NAMALWA (cell line): ENCODE data around the gene CACNA1I.
"Not testable (repeated sequence)": the region's sequence is repeated elsewhere in the genome, so short reads cannot be mapped to it uniquely, and the experiment has no call there.

Experiments
- DNase-seq: peaks from one replicate; pipeline ENCODE4 v3.0.0-alpha.2; 2015; ENCODE audit warnings: low spot score

The CACNA1I gene

DNA sequence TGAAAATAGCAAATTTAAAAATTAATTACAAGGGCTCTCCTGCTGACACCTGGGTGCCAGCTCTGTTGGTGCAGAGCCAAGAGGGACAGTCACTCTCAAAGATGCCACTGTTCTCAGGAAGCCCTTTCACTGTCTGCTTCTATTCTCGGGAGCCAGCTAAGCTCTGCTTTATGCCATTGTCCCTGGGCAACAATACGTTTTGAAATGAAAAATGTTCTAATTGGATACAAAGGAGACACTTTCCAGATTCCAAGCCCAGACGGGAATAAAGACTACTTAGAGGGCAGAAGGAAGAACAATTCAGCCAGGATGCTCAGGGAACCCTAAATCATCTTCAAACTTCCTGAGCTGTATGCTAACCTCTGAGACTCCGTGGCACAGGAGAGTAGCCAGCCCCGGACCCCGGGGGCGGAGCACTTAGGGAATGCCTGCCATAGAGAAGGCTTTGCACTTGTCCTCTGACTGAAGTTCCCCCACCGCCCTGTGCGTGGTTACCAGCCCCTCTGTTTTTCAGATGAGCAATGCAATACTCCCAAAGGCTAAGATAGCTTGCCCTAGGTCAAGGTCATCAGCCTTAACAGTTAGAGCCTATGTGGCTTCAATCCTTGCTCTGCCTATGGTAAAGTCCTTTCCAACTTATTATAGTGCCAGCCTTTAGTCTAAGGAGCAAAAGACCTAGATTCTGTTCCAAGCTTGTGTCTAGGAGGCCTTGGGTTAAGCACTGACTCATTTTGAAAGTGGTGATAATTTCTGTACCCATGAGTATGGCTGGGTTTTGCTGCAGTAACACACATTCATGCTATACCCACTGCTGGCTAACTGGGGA, 150.9 kb downstream of the CACNA1I start:
- DNase-seq, result no peak

DNA sequence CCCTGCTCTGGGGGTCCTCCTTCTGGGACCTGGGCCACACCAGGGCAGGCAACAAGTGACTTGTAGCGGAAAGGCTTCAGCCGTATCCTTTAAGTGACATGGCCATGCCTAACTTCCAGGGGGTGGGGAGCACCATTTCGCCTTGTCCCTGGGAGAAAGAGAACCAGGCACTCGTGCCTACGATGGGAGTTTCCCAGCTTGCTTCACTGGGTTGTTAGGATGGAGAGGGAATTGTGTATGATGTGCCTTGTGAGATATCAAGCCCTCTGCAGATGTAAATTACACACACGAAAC, 151.4 kb downstream of the CACNA1I start:
- no peak for DNase-seq

DNA sequence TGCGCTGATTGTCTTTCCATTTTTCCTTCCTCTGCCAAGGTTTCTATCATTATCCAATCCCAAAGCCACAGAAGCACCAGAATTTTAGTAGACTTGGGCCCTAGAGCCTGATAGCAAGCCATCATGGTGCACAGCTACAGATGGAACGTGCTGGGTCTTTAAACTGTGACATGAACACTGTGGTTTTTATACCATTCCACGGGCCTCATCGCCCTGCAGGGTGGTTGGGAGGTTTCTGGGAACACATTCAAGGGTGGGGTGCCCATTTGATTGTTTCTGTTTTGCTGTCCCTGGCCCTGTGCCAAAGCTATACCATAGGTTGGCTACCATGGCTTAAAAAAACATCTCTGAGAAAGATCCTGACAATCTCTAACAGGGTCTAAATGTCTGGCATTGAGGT, 151.9 kb downstream of the CACNA1I start:
- DNase-seq, result no peak

DNA sequence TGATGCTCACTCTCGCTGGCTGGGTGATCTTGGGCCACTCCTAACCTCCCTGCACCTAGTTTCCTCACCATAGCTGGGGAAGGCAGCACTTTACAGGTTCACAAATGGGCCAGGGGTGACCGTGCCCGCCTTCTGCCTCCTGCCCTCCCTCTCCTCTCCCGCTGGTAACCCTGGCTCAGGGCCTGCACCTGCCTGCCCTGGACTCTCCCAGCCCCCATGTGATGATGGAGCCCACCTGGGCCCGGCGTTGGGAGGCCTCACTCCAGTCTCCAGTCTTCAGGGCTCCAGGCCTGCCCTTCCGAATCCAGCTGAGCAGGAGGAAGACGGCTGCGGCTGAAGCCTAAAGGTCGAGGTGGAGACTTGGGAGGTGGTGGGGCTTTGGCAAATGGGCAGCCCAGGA, 152.9 kb downstream of the CACNA1I start:
- no peak for DNase-seq

DNA sequence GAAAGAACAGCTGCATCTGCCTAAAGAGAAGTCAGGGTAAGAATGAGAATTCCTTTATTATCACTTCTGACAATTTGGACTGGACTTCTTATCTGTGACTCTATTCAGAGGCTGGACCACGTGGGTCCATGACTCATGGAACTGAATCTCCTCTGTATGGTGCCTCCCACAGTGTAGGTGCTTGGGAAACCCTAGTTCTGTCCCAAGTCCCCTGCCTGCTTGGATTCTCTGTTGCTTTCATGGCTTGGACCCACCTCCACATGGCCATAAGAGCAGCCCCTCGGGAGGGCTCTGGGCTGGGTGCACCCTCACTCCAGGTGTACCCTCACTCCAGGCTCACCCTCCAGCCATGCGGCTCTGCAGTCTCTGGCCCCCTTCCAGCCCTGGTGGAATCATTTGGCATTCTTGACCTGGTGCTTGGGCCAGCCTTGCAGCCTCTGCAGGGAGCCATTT, 153.4 kb downstream of the CACNA1I start:
- DNase-seq, result no peak

DNA sequence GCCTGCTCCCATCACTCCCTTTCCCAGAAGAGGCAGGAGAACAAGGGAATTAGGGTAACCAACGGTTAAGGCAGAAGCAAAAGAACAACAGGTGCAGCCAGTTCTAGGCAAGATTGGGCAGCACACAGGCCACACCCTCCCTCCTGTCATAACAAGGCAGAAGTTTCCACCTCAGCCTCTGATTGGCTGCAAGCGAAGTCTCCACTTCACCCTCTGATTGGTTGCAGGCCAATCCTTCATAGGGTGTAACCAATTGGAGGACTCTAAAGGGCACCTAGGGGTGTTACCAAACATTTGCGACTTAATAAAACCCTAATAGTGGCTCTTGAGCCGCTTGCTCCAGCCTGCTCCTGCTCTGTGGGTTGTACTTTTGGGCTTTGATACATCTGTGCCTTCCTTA, 153.8 kb downstream of the CACNA1I start:
- DNase-seq, result peak; percentile 76

DNA sequence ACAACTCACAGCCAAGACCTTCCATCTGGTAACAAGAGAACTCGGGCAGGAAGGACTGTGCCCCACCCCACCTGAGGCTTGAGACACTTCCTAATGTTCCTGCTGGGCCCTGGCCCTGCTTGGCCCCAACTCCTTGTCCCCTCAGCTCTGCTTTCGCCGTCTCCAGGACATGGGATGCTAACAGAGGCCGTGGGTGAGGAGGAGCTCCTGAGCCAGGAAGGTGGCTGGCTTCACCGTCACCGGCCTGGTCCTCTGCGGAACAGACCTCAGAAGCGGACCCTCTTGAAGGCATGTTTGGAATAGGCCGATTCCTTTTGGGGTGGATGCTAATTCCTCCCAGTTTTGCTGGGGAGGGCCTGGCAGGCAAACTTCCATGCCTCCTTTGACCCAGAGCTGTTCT, 154.3 kb downstream of the CACNA1I start:
- no peak for DNase-seq

DNA sequence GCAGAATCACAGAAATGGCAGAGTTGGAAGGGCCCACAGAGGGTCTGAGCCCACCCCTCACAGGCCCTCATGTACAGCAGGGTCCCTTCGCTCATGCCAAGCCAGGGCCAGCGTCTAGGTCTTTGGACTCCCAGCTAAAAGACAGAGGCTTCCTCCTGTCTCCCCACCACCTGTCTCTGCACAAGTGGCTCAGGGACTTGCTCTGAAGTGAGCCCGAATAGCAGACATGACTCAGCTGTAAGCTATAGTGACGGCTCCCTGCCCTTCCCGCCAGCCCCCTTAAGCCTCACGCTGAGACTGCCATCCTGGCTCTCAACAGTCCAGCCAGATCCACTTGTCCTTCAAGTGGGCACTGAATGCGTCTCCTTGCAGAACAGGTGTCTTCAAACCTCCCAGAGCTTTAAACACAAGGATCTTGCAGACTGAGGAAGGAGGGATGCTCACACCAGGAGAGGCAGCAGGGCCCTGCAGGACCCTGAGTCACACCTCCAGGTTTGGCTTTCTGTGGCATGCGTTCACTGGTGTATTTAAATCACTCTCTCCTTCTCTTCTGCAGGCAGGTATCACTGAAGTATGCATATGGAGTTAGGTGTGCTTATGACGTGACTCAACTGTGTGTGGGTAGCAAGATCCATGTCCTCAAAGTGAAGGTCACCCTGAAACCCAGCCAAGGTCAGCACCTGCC, 154.9 kb downstream of the CACNA1I start:
- DNase-seq, result no peak

DNA sequence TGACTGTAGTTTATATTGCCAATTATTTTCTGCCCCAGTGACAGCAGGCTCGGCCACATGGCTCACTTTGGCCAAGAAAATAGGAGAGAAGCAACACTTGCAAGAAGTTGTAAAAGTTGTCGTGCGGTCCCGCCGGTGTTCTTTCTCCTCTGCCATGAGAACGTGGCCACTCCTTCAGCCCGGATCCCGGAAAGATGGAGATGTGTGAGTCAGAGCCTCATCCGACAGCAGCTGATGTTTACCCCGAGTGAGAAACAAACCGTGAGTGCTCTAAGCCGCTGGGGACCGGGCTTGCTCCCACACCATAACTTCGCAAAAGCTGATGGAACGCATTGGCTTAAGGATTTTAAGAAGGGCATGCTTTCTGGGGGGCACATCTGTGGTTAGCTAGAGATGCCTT, 157.0 kb downstream of the CACNA1I start:
- no peak for DNase-seq

DNA sequence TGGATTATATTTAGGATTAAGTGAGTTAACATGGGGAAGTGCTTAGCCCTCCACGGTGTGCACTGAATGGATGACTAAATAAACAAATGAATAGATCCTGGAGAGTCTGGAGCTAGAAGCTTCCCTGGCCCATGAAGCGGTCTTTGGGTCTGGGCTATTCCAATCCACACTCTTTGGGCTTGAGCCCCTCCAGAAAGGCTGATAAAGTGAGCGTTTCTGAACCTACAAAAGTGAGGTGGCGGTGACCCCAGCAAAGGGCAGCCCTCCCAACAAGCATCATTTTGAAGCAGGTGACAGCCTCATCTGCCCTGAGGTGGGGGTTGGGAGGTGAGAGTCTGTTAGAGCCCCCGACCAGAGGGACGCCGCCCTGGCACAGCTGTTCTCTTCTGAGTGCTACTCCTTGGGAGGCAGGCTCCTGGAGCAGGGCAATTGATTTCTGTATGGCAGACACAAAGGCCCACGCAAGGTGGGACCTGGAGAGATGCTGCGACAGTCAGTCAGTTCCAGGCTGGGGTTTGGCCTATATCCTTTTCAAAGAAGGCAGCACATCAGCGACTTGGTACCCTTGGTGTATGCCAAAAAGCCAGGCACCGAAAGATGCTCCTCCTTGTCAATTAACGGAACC, 157.8 kb downstream of the CACNA1I start:
- DNase-seq, result no peak

DNA sequence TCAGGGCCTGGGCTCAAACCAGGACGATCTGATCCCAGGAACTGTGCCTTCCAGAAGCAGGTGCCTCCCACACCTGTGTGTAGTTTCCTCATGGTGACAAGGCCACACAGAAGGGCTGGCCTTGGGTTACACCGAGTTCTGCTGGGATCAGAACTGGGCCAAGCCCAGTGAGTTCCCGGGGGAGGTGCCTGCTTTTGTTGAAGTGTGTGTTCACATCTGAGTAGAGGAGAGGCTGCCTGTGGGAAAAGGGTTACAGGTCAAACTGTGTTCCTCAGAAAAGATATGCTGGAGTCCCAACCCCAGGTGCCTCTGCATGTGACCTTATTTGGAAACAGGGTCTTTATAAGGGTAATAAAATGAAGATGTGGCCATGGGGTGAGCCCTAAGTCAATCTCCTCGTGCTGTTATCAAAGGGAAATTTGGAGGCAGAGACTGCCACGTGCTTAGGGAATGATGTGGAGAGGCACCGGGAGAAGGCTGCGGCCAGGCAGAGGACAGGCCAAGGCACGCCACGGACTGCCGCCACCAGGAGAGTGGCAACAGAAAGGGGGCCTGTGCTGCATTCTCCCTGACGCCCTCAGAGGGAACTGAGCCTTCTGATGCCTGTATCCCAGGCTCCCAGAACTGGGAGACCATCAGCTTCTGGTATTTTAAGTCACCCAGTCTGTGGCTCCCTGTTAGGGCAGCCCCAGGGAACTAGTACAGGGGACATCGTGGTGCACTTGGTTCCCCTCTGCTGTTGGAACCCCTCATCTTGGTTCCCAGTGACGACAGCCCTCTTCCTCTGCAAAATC, 158.8 kb downstream of the CACNA1I start:
- DNase-seq, result no peak

DNA sequence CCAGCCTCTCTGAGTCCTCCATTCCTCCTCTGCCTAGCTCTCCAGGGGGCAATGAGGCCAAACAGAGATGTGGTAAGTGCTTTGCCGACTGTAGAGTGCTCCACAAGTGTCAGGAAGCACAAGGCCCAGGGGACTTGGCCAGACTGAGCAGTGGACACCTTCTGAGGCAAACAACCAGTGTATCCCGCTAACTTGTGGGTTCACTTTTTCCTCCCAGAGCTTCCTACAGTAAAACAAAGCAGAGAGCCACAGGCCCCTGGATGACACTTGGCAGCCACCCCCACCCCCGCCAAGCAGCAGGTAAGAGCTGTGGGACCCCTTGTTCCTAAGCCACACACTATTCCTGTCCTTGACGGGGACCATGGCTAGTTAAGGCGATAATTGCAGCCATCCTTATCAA, 160.9 kb downstream of the CACNA1I start:
- no peak for DNase-seq

DNA sequence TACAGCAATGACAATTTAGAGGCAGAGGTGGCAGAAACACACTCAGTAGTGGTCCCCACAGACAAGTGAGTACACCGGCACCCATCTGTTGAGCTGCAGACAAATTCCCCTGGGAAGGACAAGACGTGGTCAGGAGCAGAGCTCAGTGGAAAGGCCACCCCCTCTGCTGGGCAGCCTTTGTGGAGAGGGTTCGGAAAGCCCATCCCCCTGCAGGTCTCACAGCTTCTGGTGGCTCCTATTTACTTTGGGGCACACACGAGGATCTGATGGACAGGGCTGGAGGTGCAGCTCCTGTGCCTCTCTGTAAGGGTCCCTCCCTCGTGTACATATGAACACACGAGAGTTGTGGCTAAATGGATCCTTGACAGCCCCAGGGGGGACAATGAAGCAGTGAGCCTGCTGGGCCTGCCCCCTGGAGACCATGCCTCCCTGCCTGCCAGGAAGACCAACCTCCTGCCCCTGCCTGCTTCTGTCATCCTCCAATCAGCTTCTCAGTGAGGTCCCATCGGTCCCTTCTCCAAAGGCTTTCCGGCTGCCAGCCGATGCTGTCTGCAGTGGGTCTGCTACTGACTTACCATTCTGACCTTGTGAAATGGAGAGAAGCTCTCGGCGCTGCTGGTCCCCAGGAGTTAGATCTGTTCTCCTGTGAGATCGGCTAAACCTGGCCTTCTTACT, 161.5 kb downstream of the CACNA1I start:
- no peak for DNase-seq

DNA sequence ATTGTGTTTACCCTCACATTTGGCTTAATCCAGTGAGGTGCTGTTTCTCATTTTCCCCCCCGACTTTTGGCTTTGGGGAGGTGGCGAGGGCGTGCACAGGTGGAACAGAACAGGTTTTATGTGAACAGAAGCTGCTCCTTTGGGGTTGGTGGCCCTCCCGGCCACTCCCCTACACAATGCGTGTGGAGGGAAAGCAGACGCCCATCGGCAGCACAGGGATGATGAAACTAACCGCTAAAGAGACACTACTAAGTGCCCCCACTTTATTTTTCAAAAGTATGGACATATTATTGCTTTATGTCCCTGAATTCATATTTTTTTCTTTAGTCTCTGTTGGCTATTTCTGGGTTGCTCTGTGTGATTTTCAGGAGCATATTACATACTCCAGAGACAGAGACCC, 162.1 kb downstream of the CACNA1I start:
- no peak for DNase-seq

DNA sequence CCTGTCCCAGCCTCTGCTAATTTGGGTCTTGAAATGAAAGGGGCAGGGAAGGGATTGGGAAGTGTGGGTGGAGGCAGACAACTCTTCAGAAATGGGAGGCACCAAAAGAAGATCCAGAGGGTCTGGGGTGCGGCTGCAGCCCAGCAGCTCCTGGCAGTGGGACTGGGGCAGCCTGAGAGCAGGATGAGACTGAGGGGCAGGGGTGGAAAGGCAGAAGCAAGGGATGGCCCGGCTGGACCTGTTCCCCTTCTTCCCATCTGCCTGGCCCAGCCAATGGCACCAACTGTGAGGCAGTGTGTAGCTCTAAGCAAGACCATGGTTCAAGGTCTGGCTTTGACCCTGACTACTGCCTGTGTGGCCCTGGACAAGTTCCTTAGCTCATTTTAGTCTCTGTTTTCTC, 162.6 kb downstream of the CACNA1I start:
- DNase-seq, result no peak

DNA sequence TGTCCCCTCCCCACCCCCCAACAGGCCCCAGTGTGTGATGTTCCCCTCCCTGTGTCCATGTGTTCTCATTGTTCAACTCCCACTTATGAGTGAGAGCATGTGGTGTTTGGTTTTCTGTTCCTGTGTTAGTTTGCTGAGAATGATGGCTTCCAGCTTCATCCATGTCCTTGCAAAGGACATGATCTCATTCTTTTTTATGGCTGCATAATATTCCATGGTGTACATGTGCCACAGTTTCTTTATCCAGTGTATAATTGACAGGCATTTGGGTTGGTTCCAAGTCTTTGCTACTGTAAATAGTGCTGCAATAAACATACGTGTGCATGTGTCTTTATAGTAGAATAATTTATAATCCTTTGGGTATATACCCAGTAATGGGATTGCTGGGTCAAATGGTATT, 163.5 kb downstream of the CACNA1I start:
- DNase-seq, result not testable (repeated sequence)

DNA sequence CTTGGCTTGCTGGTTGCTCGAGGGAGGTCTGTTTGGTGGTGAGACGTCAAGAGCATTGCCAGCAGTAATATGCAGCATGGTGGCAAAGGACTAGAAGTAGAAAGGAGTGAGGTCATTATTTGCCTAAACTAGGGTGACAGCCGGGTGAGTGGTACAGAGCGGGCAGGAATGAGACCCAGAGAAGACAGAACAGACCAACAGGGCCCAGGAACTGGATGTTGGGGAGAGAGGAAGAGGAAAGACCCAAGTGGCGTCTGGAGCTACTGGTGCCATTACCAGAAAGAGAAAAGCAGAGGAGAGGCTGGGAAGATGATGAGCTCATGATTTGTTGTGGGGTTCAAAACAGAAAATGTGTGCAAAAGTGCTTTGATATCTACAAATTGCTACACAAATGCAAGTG, 164.3 kb downstream of the CACNA1I start:
- DNase-seq, result no peak

DNA sequence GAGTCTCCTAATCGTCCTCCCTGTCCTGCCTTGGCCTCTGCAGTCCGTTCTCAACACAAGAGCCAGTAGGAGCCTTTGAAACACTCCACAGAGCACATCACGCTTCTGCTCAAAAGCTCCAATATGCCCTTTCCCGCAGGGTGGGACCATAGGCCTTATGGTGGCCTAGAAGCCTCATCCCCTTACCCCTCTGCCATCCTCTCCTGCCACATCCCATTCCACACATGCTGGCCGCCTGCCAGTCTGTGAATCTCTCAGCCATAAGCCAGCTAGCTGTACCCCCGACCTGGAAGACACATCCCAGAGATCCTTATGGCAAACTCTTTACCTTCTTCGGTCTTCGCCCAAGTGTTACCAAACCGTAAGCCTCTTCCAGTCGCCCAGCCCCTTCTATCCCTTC, 165.2 kb downstream of the CACNA1I start:
- no peak for DNase-seq

DNA sequence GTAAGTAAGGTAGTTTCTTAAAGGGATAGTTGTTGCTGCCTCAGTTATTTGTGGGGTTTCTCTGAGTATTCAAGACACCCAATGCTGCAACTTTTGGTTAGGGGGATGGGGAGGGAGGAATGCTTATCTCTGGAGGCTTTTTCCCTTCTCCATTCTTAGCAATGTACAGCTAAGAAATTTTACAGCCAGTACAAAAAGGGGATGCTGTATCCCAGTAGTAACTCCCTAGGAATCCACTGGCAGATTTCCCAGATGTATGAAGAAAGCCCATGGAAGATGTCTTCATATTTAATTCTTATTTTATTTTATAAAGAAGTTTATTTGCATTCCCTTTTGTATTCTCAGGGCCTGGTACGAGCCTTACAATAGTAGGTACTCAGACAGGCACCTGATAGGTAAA, 168.2 kb downstream of the CACNA1I start:
- no peak for DNase-seq
